ENCODE results near the gene TDRD9. TPM values are rescaled to one million over a fixed set of nuclear protein-coding genes. Genes with fewer than 3 reads are reported as not detected.
"Not testable (repeated sequence)": the region's sequence is repeated elsewhere in the genome, so short reads cannot be mapped to it uniquely, and the experiment has no call there.

Gene TDRD9
- total RNA-seq, 1 donor from 2014 or later = 8.5 TPM

DNA sequence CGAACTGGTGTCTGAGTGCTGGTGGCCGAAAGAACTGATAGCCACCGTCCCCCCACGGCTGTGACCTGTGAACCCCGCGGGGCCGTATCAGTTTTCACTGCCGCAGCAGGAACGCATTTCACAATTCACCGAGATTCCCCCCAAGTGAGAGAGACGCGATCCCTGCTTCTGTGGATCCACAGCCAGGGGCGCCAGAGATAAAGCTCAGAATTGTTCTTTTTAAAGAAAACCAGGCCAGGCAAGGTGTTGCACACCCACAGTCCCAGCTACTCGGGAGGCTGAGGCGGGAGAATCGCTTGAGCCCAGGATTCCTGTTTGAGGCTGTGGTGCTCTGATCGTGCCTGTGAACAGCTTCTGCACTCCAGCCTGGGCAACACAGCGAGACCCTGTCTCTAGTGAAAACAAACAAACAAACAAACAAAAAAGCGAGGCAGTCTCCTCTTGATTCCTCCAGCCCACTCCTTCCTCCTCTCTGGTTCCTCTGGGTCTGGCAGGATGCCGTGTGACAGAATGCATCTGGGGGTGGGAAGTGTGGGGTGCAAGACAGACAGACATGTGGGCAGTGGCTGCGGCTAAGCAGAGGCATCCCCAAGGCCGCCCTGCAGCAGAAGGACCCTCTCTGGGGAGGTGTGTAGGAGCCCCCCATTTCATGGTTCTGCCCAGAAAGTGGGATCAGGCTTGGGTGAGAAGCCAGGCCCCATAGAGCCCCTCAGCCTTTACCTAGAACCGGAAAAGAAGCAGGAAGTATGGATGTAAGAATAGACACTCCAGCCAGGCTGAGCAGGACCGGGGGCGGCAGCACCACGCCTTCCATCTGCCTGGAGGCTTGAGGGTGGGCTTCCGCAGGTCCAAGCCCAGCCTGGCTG lies 41.7 kb upstream of the TDRD9 start:
- H3K36me3 ChIP-seq = no peaks in the 10 kb centered on the region
- peaks cover 47% of the 10 kb centered on the region for H3K4me1 ChIP-seq
- H3K4me3 ChIP-seq = no peak overlapping the region
- H3K27me3 ChIP-seq (ENCODE audit: low read depth) = no peaks in the 10 kb centered on the region
- intact Hi-C loops (cut with DNase I) = no loop called here
- no peak overlapping the region for H3K27ac ChIP-seq
- TF ChIP-seq CTCF (IDR thresholded peaks at IDR 0.05) = no peak
- ATAC-seq (no peak), DNase-seq (no peak)
- H3K9me3 ChIP-seq = no peaks in the 10 kb centered on the region

GRCh38 chr14:103887170-103887501 lies 41.1 kb upstream of the TDRD9 start:
- no peak for TF ChIP-seq CTCF (IDR thresholded peaks at IDR 0.05)
- intact Hi-C loops (cut with DNase I) = no loop called here
- DNase-seq = no peak
- ATAC-seq = no peak
- Histone ChIP-seq H3K27ac (no peak overlapping the region), H3K4me1 (peaks cover 41% of the 10 kb centered on the region), H3K36me3 (no peaks in the 10 kb centered on the region), H3K27me3 (ENCODE audit: low read depth) (no peaks in the 10 kb centered on the region), H3K4me3 (no peak overlapping the region), H3K9me3 (no peaks in the 10 kb centered on the region)

DNA sequence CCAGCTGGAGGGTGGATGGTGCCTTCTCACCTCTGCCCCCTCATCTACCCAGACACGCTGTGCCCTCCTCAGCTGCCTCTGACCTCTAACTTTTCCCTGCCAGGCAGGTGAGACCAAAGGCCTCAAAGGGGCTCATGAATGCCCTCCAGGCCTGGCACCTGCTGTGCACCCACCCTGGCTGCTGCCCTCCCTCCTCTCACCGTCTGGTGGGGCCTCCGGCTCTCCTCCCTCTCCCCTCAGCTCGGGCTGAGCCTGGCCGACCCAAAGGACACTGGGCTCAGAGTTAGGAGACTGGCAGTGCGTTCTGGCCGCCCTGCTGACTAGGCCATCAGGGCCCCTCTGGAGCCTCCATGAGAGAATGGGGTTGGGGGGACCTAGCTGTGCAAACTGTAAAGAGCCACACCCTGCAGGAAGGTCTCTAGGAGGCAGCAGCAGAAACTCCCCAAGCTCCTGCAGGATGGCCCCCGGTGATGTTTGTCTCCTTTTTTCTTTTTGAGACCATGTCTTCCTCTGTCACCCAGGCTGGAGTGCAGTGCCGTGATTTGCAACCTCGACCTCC lies 40.6 kb upstream of the TDRD9 start:
- ATAC-seq = no peak
- TF ChIP-seq CTCF (IDR thresholded peaks at IDR 0.05) = no peak
- no peak for DNase-seq
- Histone ChIP-seq H3K4me1 (peaks cover 36% of the 10 kb centered on the region), H3K27me3 (ENCODE audit: low read depth) (no peaks in the 10 kb centered on the region), H3K4me3 (no peak overlapping the region), H3K36me3 (no peaks in the 10 kb centered on the region), H3K27ac (no peak overlapping the region), H3K9me3 (no peaks in the 10 kb centered on the region)
- intact Hi-C loops (cut with DNase I) = no loop called here

GRCh38 chr14:103889002-103889312 lies 39.3 kb upstream of the TDRD9 start:
- H3K27ac ChIP-seq; DNase-seq; H3K27me3 ChIP-seq (ENCODE audit: low read depth); intact Hi-C loops (cut with DNase I); H3K9me3 ChIP-seq; ATAC-seq; H3K36me3 ChIP-seq; H3K4me3 ChIP-seq: not testable (repeated sequence)
- H3K4me1 ChIP-seq = peaks cover 31% of the 10 kb centered on the region

- H3K27ac ChIP-seq = peak overlapping the region; percentile 36
- H3K4me3 ChIP-seq = no peak overlapping the region
- TF ChIP-seq CTCF (IDR thresholded peaks at IDR 0.05) = no peak
- intact Hi-C loops (cut with DNase I) = no loop called here
- no peaks in the 10 kb centered on the region for H3K27me3 ChIP-seq (ENCODE audit: low read depth)
- peak; percentile 16 to 25 for ATAC-seq
- peak; percentile 56 for DNase-seq
- H3K9me3 ChIP-seq = no peaks in the 10 kb centered on the region
- H3K36me3 ChIP-seq = no peaks in the 10 kb centered on the region
- peaks cover 31% of the 10 kb centered on the region for H3K4me1 ChIP-seq
Observed at GRCh38 chr14:103889313-103890051, 38.8 kb upstream of the TDRD9 start.

- no peak overlapping the region for H3K27ac ChIP-seq
- TF ChIP-seq CTCF (IDR thresholded peaks at IDR 0.05) = no peak
- intact Hi-C loops (cut with DNase I) = no loop called here
- no peaks in the 10 kb centered on the region for H3K36me3 ChIP-seq
- H3K4me1 ChIP-seq = peaks cover 31% of the 10 kb centered on the region
- H3K4me3 ChIP-seq = no peak overlapping the region
- H3K27me3 ChIP-seq (ENCODE audit: low read depth) = no peaks in the 10 kb centered on the region
- ATAC-seq (no peak), DNase-seq (no peak)
- H3K9me3 ChIP-seq = no peaks in the 10 kb centered on the region
Observed at GRCh38 chr14:103890052-103890371, 38.2 kb upstream of the TDRD9 start.
